OCI-LY7 (cell line): Measurements from ENCODE around the gene TUSC2.

Experiments
- EZH2phosphoT487 ChIP-seq: fragments of 200-600 bp; sonication (generic); IDR thresholded peaks from 2 replicates; pipeline ENCODE4 v1.6.1; 2018; ENCODE audit warnings: low read depth, borderline replicate concordance, mild to moderate bottlenecking, mixed run types, antibody characterized with exemption, low read length, moderate library complexity, mixed read lengths
- TF ChIP-seq, protein P1 (sequence below): fragments of 200-600 bp; sonication (generic); conservative IDR thresholded peaks from 2 replicates; pipeline ENCODE4 v1.5.1; 2014; ENCODE audit warnings: mild to moderate bottlenecking, antibody characterized with exemption, low read length, moderate library complexity, mixed read lengths

DNA sequence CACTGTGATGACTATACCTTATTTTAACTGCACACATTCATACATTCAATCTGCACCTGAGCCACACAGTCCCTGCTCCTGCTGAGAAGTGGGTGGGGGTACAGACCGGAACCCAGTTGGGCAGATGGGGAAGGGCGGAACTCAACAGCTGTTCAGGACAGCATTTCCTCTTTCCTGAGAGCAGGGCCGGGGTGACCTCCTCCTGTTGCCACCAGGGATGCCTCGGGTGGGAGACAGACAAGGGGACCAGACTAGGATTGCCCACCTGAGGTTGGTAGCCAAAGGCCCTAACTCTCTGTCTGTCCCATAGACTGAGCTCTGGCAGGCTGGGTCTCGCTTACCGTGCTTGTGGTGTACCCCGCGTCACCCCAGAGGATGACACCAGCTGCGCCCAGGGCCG is 9.4 kb downstream of the TUSC2 start:
- TF ChIP-seq, protein P1, sequence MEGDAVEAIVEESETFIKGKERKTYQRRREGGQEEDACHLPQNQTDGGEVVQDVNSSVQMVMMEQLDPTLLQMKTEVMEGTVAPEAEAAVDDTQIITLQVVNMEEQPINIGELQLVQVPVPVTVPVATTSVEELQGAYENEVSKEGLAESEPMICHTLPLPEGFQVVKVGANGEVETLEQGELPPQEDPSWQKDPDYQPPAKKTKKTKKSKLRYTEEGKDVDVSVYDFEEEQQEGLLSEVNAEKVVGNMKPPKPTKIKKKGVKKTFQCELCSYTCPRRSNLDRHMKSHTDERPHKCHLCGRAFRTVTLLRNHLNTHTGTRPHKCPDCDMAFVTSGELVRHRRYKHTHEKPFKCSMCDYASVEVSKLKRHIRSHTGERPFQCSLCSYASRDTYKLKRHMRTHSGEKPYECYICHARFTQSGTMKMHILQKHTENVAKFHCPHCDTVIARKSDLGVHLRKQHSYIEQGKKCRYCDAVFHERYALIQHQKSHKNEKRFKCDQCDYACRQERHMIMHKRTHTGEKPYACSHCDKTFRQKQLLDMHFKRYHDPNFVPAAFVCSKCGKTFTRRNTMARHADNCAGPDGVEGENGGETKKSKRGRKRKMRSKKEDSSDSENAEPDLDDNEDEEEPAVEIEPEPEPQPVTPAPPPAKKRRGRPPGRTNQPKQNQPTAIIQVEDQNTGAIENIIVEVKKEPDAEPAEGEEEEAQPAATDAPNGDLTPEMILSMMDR = no peak
- TF ChIP-seq EZH2phosphoT487 = no peak
